Loucy (cell line): ENCODE results near the gene SNX14.

Source experiments
- EZH2phosphoT487 ChIP-seq: fragments of 200-600 bp; IDR thresholded peaks from 2 replicates; pipeline ENCODE4 v1.6.1; 2018; ENCODE audit warnings: antibody characterized with exemption, mild to moderate bottlenecking, moderate library complexity, borderline replicate concordance
- TF ChIP-seq, protein P1 (sequence below): fragments of 200-600 bp; sonication (generic); conservative IDR thresholded peaks from 2 replicates; pipeline ENCODE4 v1.5.1; 2014; ENCODE audit warnings: mild to moderate bottlenecking, antibody characterized with exemption, low read length

DNA sequence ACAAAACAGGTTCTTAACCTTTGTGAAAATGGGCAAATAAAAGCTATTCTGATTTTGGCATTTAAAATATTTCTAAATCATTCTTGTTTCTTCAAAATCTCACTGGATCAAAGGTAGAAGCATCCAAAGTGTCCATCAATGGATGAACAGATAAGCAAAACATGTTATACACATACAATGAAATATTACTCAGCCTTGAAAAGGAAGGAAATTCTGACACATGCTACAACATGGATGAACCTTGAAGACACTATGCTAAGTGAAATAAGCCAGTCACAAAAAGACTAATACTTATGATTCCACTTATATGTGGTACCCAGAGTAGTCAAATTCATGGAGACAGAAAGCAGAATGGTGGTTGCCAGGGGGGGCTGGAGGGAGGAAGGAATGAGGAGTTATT lies 45.9 kb downstream of the SNX14 start:
- TF ChIP-seq, protein P1, sequence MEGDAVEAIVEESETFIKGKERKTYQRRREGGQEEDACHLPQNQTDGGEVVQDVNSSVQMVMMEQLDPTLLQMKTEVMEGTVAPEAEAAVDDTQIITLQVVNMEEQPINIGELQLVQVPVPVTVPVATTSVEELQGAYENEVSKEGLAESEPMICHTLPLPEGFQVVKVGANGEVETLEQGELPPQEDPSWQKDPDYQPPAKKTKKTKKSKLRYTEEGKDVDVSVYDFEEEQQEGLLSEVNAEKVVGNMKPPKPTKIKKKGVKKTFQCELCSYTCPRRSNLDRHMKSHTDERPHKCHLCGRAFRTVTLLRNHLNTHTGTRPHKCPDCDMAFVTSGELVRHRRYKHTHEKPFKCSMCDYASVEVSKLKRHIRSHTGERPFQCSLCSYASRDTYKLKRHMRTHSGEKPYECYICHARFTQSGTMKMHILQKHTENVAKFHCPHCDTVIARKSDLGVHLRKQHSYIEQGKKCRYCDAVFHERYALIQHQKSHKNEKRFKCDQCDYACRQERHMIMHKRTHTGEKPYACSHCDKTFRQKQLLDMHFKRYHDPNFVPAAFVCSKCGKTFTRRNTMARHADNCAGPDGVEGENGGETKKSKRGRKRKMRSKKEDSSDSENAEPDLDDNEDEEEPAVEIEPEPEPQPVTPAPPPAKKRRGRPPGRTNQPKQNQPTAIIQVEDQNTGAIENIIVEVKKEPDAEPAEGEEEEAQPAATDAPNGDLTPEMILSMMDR = no peak
- TF ChIP-seq EZH2phosphoT487 = no peak
